NCI-H748 (cell line): Measurements from ENCODE around the gene CCSER2.
A peak's percentile ranks its signal among the peaks of the same experiment; 100 is the strongest.
"Not testable (repeated sequence)": the region's sequence is repeated elsewhere in the genome, so short reads cannot be mapped to it uniquely, and the experiment has no call there.

Experiments used
- DNase-seq: peaks from one replicate; lab custom pipeline; 2025; ENCODE audit not compliant: unreplicated experiment; lab: John Stamatoyannopoulos, UW

CCSER2 gene

DNA sequence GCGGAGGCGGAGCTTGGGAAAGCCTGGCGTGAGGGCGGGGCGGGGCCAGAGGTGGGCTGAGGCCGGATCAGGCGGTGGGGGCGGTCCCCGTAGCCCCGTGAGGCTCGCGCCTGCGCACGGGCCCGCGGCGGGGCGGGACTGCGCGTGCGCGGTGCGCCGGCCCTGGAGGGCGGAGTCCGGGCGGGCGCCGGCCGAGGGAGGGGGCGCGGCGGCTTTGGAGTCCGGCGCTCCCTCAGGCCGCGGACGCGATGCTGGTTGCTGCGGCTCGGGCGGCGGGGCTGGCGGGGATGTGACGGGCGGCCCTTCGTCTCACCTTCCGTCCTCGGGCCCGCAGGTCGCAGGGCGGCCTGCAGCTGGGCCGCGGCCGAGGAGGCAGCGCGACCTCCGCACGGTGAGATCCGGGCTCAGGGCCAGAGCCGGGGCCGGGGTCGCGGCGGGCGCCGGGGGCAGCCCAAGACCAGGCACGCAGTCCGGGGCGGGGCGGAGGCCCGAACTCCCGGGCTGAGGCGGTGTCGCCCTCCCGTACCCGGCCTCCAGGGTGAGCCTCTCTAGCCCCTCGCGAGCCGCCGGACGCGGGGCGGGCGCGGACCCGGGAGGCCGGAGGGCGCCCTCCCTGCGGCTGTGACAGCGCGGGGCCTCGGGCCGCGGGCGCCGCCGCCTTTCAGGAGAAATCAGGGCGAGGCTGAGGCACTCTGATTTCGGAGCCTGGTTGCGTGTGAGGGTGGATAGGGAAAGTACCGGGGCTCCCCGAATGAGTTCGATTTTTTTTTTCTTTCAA, at the start of gene CCSER2:
CCSER2 (plus strand) TSS at position 172 of the 778 bp plus-strand sequence. CDS start 42,464 bp downstream, outside the sequence.
- DNase-seq, result peak; percentile 86

- not testable (repeated sequence) for DNase-seq
Observed at GRCh38 chr10:84279876-84280475, 48.4 kb upstream of the CCSER2 start.

DNA sequence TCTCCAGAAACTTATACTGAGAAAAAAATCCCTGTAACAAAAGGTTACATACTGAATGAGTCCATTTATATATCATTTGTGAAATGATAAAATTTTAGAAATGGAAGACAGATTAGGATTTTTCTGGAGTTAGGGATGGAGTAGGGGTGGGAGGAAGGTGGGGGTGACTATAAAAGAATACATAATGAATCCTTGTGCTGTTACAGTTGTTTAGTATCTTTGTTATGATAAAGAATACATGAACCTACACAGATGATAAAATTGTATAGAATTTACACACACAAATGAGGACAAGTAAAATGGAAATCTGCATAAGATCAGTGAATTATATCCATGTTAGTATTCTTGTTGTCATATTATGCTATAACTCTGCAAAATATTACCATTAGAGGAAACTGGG, 41.7 kb upstream of the CCSER2 start:
- DNase-seq, result no peak

GRCh38 chr10:84288151-84288550, 40.2 kb upstream of the CCSER2 start:
- no peak for DNase-seq

- DNase-seq, result no peak
Observed at GRCh38 chr10:84289521-84290200, 38.7 kb upstream of the CCSER2 start.

- DNase-seq, result no peak
Observed at GRCh38 chr10:84290235-84290634, 38.2 kb upstream of the CCSER2 start.

- no peak for DNase-seq
Observed at GRCh38 chr10:84291384-84291783, 37.0 kb upstream of the CCSER2 start.

DNA sequence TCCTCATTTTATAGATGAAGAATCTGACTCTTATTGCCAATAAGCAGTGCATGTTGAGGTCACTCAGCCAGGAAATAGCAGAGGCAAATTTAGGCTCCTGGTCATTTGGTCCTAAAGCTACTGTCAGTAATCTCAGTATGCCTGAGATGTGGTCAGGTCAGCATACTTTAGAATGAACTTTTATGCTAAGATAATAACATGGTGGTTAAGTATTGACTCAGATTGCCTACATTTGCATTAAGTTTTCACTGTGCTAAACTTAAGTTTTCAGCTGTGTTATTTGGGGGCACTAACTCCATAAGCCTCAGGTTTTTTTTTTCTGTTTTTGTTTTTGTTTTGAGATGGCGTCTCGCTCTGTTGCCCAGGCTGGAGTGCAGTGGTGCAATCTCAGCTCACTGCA, 35.9 kb upstream of the CCSER2 start:
- no peak for DNase-seq

DNA sequence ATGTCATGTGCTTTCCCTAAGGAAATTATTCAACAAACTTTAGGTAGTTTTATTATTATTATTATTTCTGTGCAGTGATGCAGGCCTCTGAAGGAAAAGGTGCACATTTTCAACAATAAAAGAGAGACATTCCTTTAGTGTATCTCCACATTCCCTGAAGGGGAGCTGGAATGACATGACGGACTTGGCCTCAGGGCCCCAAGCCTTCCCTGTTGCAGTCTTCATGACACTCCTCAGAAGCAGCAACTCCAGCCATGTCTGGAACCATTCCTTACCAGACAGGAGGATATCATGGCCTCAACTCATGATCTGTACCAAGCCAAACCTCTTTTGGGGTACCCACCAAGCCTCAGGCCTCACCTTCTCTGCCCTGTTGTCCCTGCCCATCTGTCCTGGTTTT, 35.2 kb upstream of the CCSER2 start:
- DNase-seq, result no peak

DNA sequence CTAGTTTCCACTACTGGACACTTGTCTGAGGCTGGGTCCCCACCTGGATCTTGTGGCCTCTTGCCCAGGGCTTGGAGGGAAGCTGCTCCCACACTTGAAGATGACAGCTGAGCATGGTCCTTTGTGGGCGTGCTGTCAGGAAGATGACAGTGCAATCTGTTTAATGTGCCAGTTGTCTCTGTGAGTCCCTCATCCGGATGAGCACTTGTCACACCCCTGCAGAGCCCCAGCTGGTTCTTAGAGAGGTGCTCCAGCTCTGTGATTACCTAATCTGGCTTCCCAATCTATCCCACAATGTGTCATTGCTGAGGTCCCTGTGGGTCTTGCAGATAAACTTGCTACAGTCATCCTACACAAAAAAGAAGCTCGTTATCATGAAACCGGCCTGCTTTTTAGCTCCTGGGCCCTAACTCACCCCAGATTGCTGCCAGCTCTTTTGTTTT, 34.8 kb upstream of the CCSER2 start:
- DNase-seq, result no peak

DNA sequence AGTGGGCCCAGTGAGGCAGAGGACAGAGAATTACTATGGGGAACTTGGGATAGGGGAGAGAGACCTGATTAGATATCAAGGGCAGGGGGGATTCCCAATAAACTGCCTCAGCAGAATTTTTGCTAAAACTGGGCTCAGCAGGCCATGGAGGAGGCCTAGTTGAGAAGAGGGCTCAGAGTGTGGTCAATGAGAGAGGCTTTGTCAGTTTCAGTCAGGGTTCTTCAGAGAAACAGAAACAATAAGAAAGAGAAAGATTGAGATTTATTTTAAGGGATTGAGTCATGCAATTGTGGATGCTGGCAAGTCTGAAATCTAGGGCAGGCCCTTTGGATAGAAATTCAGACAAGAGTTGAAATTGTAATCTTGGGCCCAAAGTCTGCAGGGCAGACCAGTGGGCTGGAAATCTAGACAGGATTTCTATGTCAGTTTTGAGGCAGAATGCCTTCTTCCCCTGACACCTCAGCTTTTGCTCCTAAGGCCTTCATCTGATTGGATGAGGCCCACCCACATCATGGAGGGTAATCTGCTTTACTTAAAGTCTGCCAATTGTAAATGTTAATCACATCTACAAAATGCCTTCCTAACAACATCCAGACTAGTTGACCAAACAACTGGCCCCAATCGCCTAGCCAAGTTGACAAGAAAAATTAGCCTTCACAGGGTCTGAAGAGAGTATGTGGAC, 33.5 kb upstream of the CCSER2 start:
- no peak for DNase-seq

DNA sequence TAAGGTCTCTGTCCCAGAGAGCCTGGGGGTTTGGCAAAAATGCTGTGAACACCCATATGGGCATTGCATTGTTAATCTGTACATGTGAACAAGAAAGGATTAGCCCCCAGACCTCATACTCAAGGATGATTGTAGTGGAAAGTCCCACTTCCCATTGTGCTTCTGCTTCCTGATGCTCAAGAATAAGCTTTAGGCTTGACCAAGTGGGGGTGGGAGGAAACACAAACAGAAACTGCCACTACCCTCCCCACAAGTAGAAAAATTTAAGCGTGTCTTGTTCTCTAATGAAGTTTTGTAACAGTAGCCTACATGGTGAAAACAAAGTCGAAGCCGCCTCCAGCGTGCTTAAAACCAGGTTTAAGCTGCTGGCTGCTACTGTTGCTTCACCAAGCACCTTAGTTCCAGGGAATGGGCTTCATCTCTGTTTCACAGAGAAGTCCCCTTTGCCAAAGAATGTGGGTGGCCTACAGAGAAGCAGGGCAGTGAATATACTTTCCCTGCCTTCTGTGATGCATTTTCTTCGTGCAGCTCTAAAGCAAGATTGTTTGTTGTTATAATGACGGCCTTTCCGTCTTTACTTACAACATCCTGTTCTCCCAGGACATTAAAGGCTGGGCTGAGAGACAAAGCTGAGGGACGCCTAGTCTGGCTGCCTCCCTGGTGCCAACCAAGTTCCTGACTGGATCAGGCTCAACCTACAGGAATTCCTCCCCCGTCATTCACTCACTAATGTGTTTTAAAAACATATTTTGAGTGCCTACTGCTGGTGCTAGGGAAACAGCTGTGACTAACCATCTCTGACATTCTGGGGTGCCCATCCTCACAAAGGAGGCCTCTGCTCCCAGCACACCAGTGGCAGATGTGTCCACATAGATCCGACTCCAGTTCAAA, 32.1 kb upstream of the CCSER2 start:
- DNase-seq, result no peak

DNA sequence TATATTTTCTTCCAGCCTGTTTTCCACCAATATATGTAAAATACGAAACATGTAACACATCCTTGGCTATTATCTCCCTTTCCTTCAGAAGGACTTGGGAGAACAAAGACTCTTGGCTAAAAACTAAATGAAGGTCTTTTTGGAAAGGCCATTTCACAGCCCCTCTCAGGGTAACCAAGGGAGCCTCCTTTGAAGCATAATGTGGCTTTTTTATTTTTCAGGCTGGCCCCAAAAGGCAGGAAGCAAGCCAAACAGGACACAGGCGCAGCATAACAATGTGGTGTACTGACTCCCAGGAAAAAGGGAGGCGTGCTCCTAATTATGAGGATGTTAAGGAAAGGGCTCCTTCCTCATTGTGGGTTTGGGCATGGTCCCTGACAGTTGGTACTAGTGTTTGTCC, 30.3 kb upstream of the CCSER2 start:
- no peak for DNase-seq

DNA sequence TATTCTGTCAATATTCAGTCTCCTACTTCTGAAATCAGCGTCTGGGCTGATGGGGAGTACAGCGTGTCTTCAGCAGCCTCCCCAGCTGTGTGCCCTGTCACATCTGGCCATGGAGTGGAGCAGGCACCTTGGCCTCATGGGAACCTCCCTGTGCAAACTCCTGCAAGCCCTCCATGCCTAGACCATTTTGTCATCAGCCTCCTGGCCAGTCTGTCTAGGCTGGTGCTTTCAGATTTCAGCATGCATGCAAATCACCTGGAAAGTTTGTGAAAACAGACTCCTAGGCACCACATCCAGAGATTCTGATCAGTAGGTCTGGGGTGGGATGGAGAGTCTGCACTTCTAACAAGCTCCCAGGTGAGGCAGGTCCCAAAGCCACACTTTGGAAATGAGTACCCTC, 26.2 kb upstream of the CCSER2 start:
- DNase-seq, result no peak

DNA sequence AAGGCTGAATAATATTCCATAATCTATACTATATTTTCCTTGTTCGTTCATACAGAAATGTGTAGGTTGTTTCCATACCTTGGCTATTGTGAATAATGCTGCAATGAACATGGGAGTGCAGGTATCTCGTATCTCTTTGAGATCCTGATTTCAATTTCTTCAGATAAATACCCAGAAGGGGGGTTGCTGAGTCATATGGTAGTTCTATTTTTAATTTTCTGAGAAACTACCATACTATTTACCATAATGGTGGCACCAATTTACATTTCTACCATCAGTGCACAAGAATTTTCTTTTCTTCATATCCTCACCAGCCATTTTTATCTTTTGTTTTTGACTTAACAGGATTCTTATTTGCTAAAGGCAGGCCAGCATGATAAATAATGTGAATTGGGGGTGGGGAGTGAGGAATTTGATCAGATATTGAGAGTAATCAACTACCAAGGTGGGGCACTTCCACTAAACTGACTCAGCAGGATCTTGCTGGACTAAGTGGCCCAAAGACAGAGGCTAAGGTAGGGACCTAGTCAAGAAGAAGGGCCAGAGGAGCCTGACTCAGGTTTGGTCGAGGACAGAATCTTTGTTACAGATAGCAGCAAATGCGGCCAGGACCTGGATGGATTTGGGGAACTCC, 21.5 kb upstream of the CCSER2 start:
- no peak for DNase-seq

GRCh38 chr10:84308021-84308420, 20.4 kb upstream of the CCSER2 start:
- DNase-seq, result no peak

GRCh38 chr10:84308481-84309304, 19.7 kb upstream of the CCSER2 start:
- DNase-seq, result peak; percentile 53

- peak; percentile 2 for DNase-seq
Observed at GRCh38 chr10:84310470-84310869, 17.9 kb upstream of the CCSER2 start.

DNA sequence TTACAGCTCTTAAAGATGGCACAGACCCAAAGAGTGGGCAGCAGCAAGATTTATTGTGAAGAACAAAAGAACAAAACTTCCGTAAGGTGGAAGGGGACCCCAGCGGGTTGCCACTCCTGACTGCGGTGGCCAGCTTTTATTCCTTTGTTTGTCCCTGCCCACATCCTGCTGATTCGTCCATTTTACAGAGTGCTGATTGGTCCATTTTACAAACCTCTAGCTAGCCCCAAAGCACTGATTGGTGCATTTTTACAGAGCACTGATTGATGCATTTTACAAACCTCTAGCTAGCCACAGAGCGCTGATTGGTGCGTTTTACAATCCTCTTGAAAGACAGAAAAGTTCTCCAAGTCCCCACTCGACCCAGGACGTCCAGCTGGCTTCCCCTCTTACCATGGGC, 16.8 kb upstream of the CCSER2 start:
- DNase-seq, result no peak
